22Rv1 (cell line): ENCODE data around the gene MRAS.

Source experiments
- H3K27ac ChIP-seq: fragments of 450-650 bp; 2 replicates; pipeline ENCODE4 v1.5.1; 2017
- ZFX ChIP-seq: fragments of 450-650 bp; IDR thresholded peaks from 2 replicates; pipeline ENCODE4 v1.6.1; 2017; ENCODE audit warnings: antibody characterized with exemption, borderline replicate concordance
- TF ChIP-seq, protein P1 (sequence below): fragments of 450-650 bp; IDR thresholded peaks from 2 replicates; pipeline ENCODE4 v1.5.1; 2017; ENCODE audit warnings: mild to moderate bottlenecking

The MRAS gene

DNA sequence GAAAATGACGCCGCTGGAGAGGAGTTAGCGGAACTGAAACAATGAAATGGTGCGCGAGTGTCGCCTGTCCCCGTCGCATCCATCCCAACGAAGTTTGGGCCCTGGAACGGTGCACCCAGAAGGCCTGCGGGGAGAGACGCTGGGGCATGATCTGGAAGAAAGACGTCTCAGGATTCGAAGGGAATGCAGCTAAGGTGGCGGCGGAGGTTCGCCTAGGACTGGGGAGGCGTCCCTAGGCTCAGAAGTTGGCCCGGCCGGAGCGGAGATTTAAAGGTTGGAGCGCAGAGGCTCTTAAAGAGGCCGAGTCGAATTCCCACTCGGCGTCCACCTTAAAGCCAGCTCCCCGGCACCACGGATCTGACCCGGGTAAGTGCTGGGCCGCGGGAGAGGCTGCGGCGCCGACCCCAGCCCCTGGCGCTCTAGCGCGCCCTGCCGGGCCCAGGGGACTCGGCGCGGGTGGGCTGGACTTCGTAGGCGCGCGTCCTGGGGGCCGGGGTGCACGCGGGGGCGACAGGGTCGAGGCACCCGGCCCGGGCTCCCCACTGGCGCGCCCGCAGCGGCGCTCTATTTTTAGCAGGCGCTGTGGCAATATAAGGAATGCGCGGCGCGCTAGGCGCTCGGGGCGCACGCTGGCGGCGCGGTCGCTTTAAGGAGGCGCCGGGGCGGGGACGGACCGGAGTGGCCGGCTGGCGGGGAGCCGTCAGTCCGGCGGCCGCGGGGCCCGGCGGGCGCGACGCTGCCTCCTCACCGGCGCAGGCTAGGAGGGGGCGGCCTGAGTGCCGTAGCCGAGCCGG is at the start of gene MRAS:
Gene MRAS (plus strand): TSS at position 620 of the 794 bp plus-strand sequence. CDS start 24,305 bp downstream, outside the sequence.
- TF ChIP-seq, protein P1, sequence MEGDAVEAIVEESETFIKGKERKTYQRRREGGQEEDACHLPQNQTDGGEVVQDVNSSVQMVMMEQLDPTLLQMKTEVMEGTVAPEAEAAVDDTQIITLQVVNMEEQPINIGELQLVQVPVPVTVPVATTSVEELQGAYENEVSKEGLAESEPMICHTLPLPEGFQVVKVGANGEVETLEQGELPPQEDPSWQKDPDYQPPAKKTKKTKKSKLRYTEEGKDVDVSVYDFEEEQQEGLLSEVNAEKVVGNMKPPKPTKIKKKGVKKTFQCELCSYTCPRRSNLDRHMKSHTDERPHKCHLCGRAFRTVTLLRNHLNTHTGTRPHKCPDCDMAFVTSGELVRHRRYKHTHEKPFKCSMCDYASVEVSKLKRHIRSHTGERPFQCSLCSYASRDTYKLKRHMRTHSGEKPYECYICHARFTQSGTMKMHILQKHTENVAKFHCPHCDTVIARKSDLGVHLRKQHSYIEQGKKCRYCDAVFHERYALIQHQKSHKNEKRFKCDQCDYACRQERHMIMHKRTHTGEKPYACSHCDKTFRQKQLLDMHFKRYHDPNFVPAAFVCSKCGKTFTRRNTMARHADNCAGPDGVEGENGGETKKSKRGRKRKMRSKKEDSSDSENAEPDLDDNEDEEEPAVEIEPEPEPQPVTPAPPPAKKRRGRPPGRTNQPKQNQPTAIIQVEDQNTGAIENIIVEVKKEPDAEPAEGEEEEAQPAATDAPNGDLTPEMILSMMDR = peak; percentile 63
- TF ChIP-seq ZFX = no peak
- H3K27ac ChIP-seq = no peak within 1 kb of the TSS

DNA sequence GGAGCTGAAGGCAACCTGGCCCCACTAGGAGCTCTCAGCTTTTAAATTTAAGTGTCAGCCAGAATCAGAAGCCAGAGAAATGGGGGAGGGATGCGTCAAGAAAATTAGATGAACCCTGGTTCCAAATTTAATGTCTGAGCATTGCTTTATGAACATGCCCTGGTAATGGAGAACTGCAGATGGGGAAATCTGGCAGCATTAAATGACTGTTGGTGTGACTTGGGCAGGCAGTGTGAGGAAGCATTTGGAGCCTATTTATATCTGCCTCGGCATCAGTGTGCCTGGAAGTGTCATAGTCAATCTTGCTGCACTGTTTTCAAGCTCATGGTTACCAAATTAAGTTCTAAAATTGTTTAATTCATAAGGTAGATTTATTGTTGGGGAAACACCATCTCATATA is 47.7 kb upstream of the MRAS start:
- H3K27ac ChIP-seq = no peak overlapping the region
- TF ChIP-seq, protein P1 = no peak
- TF ChIP-seq ZFX = no peak

DNA sequence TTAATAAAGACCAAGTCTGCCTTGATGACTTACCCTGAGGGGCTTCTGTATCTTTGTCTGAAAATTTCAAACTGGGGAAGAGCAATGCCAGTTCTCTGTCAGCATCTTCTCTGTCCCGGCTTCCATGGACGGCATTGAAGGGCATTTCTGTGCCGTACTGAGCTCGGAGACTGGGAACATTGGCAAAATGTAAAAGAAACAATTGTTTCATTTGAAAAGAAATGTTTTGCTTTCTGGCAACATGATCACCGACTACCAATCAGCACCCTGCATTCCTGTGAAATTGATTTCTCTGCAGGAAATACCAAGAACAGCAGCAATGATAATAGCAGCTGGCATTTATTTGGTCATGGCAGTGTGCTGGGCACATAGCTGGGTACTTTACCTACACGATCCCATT is 44.9 kb upstream of the MRAS start:
- TF ChIP-seq ZFX = no peak
- TF ChIP-seq, protein P1 = no peak
- no peak overlapping the region for H3K27ac ChIP-seq

GRCh38 chr3:138307899-138308298 is 40.5 kb upstream of the MRAS start:
- no peak for TF ChIP-seq ZFX
- TF ChIP-seq, protein P1 = no peak
- no peak overlapping the region for H3K27ac ChIP-seq

DNA sequence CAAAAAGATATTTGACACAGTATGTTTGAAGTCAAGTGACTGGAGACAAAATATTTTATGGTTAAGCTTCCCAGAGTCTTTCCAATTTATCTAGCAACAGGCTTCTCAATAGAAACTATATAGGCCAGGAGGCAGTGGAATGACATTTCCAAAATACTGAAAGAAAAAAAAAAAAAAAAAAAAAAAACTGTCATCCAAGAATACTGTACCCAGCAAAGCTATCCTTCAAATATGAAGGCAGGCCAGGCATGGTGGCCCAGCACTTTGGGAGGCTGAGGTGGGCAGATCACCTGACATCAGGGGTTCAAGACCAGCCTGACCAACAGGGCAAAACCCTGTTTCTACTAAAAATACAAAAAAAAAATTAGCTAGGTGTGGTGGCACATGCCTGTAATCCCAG is 39.6 kb upstream of the MRAS start:
- no peak overlapping the region for H3K27ac ChIP-seq
- TF ChIP-seq, protein P1 = no peak
- TF ChIP-seq ZFX = no peak

DNA sequence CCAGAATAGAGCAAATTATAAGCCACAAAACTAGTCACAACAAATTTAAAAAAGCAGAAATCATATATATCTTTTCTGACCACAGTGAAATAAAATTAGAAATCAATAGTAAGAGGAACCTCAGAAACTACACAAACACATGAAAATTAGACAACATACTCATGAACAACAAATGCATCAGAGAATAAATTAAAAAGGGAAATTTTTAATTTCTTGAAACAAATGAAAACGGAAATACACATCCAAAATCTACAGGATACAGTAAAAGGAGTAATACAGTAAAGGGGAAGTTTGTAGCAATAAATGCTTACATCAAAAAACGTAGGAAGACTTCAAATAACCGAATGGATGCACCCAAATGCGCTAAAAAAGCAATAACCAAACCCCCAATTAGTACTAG is 37.9 kb upstream of the MRAS start:
- TF ChIP-seq, protein P1 = no peak

DNA sequence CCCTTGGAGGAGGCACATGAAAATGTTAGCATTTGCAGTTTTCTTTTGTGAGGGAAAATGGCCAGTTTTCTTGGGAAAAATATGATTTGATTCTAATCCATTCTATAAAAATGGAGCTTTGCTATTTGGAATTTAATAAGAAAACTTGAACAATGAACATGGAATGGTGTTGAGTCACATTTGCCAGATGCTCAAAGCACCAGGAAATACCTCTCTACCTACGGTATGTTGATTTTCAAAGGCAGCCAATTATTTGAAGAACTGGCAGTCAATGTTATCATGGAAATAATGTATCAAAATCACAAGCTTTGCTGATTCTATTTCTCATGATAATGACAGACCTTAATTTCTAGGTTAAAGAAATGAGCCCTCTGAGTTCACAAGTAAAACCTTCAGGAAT is 33.6 kb upstream of the MRAS start:
- no peak overlapping the region for H3K27ac ChIP-seq
- no peak for TF ChIP-seq ZFX
- TF ChIP-seq, protein P1 = no peak

More for the DNA sequence above, 37.9 kb upstream of the MRAS start:
- no peak overlapping the region for H3K27ac ChIP-seq
